ENCODE measurements around the gene NPHP4. TPM values are rescaled to one million over a fixed set of nuclear protein-coding genes. Genes with fewer than 3 reads are reported as not detected.

The NPHP4 gene
- total RNA-seq, 1 donor from 2014 or later, result 4.9 TPM

DNA sequence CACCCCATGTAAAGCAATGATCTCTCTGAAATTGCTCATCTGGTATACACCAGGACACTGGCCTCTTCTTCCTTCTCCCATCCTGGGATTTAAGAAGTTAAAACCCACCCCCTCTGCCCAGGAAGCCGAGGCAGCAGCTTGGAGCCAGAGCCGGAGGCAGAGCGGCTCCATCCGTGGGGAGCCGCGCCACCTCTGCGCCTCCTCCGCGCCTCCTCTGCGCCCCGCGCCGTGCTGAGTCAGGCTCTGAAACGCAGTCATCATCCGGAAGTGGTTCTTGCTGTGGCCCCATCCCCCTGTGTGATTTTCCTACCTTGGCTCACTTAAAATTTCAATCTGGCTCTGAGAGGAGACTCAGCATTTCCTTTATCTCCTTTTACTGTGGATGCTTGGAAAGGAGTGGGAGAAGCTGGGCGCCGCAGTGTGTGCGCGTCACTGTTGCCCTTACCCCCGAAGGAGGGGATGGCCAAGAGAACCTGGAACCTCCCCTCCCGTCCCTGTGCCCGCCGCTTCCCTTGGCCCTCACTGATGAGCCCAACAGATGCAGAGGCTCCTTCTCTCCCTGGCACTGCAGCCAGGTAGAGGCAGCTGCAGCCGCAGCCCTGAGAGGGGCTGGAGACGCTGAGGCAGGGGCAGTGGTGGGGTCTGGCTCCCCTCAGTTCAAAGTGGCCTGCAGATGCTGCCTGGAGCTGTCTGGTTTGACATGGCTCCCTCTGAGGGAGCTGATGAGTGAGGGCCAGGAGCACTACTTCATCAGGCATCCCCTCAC lies 15.3 kb upstream of the NPHP4 start:
- intact Hi-C loops (cut with micrococcal nuclease), result no loop called here
- ATAC-seq (no peak), DNase-seq (no peak)

- intact Hi-C loops (cut with micrococcal nuclease), result no loop called here
- ATAC-seq, result peak; percentile 57
- DNase-seq, result peak; percentile 80
These were observed 14.7 kb upstream of the NPHP4 start for GRCh38 chr1:6006882-6007281.

GRCh38 chr1:6005276-6005917 lies 13.2 kb upstream of the NPHP4 start:
- intact Hi-C loops (cut with micrococcal nuclease), result no loop called here
- DNase-seq (peak; percentile 23), ATAC-seq (no peak)

- DNase-seq, result no peak
- ATAC-seq, result no peak
- intact Hi-C loops (cut with micrococcal nuclease), result no loop called here
These were observed 12.3 kb upstream of the NPHP4 start for GRCh38 chr1:6004412-6005123.

GRCh38 chr1:6003568-6004411 lies 11.6 kb upstream of the NPHP4 start:
- no peak for ATAC-seq
- peak; percentile 8 for DNase-seq
- intact Hi-C loops (cut with micrococcal nuclease), result no loop called here

DNA sequence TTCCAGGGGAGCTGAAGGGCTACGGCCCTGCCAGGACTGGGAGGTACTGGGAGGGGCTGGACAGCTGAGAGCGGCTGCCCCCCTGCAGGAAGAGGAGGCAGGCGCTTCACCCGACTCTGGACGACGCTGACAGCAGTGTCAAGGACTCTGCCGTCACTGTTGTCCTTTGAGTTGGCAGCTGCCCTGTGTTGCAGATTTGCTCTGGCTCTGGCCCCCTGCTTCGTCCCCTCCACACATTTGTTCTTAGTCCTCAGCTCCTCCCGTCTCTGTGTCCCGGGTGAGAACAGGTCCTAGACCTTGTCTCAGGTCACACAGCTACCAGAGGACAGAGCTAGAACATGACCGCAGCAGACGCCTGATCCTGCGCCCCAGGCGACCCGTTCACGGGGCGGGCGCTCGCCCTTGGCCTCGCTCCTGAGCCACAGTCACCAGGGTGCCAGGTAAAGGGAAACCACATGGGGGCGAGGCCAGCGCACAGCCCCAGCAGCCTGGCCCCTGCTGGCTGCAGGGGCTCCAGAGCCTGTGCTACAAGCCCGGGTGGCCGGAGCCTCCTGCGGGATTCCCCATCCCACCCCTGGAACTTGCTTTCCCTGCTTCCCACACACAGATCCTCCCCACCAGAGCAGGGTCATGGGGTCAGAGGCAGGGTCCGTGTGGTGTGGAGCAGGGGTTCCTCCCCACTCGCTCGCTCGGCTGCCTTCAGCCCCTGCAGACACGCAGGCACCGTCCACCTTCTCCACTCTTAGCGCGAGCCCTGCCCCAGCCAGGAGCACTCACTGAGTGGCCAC lies 10.7 kb upstream of the NPHP4 start:
- DNase-seq (peak; percentile 85), ATAC-seq (peak; percentile 81)
- intact Hi-C loops (cut with micrococcal nuclease), result no loop called here

DNA sequence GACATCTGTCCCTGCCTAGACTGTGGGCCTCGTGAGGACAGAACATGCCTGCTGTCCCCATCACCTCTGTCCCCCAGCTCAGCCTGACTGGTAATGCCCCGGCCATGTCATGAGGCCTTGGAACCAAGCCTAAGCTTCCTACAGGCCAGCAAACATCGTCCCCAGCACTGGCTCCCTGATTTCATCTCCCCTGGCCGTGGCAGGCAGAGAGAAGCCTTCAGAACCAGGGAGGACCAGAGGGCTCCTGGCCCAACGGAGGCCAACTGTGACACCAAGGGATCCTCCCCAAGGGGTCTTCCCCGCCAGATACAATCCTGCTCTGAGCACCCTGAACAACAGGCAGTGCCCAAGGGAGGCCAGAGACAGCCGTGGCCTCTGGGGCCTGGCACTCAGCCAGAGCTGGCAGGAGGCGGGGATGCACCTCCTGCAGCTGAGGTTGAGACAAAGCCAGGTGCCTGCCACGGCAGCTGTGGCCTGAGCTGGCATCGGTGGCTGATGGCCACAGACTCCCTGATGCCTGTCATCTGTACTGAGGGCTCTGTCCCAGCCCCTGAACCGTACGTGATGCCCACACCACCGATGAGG lies 9.9 kb upstream of the NPHP4 start:
- DNase-seq (peak; percentile 81), ATAC-seq (peak; percentile 50)
- intact Hi-C loops (cut with micrococcal nuclease), result no loop called here

- ATAC-seq (no peak), DNase-seq (peak; percentile 14)
- intact Hi-C loops (cut with micrococcal nuclease), result no loop called here
These were observed 8.4 kb upstream of the NPHP4 start for GRCh38 chr1:6000444-6001288.

- no peak for ATAC-seq
- DNase-seq, result peak; percentile 53
- intact Hi-C loops (cut with micrococcal nuclease), result no loop called here
These were observed 7.7 kb upstream of the NPHP4 start for GRCh38 chr1:5999711-6000443.

GRCh38 chr1:5998906-5999301 lies 6.7 kb upstream of the NPHP4 start:
- ATAC-seq, result no peak

GRCh38 chr1:5998051-5998905 lies 6.1 kb upstream of the NPHP4 start:
- DNase-seq (peak; percentile 13), ATAC-seq (no peak)
- intact Hi-C loops (cut with micrococcal nuclease), result no loop called here

More at GRCh38 chr1:5998906-5999301, 6.7 kb upstream of the NPHP4 start:
- intact Hi-C loops (cut with micrococcal nuclease), result no loop called here
- peak; percentile 27 for DNase-seq

DNA sequence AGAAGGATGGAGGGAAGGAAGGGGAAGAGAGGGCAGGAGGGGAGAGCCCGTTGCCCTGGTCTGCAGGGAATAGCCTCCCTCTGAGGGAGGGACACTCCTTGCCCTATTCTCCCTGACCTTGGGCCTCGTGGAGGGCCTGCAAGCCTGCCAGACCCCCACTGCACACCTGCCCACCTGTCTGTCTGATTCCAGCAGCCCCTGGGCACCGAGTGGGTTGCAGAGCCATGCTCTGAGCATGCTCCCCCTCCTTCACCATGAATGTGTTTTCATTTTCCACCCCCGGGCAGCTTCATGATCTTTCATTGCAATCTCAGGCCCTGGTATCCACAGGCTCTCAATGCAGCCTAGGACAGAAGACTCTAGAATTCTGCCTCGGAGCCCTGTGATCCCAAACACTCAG lies 5.1 kb upstream of the NPHP4 start:
- peak; percentile 16 for DNase-seq
- ATAC-seq, result no peak
- intact Hi-C loops (cut with micrococcal nuclease), result no loop called here

DNA sequence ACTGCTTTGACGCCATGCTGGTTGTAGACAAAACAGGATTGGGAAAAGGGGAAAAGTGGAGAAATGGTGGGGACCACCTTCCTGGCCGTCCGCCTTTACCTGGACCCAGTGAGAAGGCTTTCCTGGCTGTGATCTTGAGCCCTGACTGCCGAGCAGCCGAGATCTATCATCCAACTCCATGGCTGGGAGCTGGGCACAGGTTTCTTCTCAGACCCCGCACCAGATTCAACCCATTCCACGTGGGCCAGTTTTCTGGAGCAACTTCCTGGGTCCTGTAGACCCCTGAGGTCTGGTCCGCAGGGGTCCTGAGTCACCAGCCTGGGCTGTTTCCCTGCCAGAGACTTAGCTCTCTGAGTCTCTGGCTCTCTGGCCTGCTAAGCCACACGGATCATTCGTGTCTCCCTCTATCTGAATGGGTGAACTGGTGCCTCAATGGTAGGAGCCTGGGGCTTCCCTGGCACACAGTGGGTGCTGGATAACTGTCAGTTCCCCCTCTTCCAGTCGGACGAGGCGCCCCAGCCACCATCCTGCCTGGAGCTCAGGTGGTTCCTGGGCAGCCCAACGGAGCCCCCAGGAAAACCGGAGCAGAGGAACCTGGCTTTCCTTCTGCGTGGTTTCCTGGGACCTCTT lies 4.5 kb upstream of the NPHP4 start:
- intact Hi-C loops (cut with micrococcal nuclease), result no loop called here
- DNase-seq (peak; percentile 13), ATAC-seq (no peak)

DNA sequence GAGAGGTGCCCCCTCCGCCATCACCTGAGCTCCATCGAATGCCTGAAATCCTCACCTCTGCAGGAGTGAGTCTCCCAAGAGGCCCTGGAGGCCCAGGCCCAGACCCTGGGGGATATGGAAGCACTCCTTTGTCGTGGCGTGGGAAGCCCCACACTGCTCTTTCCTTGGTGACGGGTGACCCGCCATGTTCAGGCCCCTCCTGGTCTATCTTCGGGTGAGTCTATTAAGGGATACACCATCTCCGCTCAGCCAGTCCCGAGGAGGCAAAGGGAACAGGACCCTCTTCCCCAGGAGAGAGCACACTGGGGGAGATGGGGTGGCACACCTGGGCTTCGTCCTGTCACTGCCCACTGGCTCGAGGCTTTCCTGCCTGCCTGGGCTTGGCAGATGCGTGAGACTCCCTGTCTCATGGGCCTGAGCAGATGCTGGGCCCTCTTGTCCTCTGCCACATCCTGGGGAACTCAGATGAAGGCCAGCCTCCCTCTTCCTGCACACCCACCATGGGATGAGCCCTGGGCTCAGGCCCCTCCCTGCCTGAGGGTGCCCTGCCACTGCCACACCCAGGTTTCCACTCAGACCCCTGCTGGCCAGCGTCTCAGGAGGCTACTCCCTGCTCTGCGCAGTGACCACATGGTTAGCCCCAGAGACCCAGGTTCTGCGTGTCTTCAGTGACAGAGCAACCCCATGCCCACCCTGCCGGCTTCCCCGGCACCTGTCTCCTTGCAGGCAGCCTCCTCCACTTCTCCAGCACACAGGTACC lies 3.8 kb upstream of the NPHP4 start:
- intact Hi-C loops (cut with micrococcal nuclease), result no loop called here
- no peak for ATAC-seq
- DNase-seq, result peak; percentile 23

Data from left ventricle myocardium superior (tissue), 1 donor.